Bronchial epithelial cell (primary cell): Measurements from ENCODE around the gene DHFR. TPM values are rescaled to one million over a fixed set of nuclear protein-coding genes. Genes with fewer than 3 reads are reported as not detected.

Source experiments
- DNase-seq: peaks from one replicate; pipeline ENCODE4 v3.0.0-alpha.2; 2010; ENCODE audit warnings: low read depth
- FAIRE-seq: peaks from 2 replicates; lab custom pipeline; 2011; peaks lifted over from hg19 to GRCh38; lab: Jason Lieb, UNC
- H3K27me3 ChIP-seq: 2 replicates; pipeline ENCODE4 v1.5.1; 2011; ENCODE audit warnings: low read length; ENCODE audit not compliant: control insufficient read depth, insufficient read depth
- H3K36me3 ChIP-seq: 2 replicates; pipeline ENCODE4 v1.5.1; 2011; ENCODE audit warnings: low read length; ENCODE audit not compliant: control insufficient read depth, insufficient read depth
- H3K4me3 ChIP-seq: 2 replicates; pipeline ENCODE4 v1.5.1; 2011; ENCODE audit warnings: mild to moderate bottlenecking, low read depth, low read length, control low read depth
- total RNA-seq: library from RNA; depleted of rRNA; stranded (reverse); fragments of >200 nt; gene quantifications from 2 replicates; pipeline ENCODE4 v1.2.1, GENCODE V29; 2014
- TF ChIP-seq, protein P1 (sequence below): IDR thresholded peaks from 2 replicates; pipeline ENCODE4 v1.5.1; 2011; ENCODE audit warnings: mild to moderate bottlenecking, moderate library complexity, low read length, control low read depth, inconsistent platforms; ENCODE audit not compliant: insufficient read depth, severe bottlenecking

DHFR gene
- total RNA-seq, 1 donor from 2014 or later: 1.8 TPM

DNA sequence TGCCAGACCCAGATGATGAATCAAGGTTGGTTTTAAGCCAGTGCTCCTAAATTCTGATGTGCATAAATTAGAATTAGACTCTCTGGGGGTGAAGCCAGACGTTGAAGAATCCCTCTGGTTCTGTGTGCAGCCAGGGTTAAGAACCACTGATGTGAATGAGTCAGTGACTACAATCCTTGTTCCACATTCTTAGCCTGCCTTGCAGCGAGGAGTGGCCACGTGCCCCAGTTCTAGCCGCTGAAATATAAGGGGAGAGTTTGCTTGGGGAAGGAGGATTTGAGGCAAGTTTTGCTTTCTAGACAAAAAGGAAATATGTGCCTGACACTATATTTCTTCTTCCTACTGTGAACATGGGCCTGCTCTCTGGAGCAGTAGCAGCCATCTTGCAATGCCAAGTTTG, 34.6 kb downstream of the DHFR start:
- Histone ChIP-seq H3K4me3 (no peak overlapping the region), H3K36me3 (no peaks in the 10 kb centered on the region), H3K27me3 (no peaks in the 10 kb centered on the region)
- FAIRE-seq (no peak), DNase-seq (no peak)
- TF ChIP-seq, protein P1, sequence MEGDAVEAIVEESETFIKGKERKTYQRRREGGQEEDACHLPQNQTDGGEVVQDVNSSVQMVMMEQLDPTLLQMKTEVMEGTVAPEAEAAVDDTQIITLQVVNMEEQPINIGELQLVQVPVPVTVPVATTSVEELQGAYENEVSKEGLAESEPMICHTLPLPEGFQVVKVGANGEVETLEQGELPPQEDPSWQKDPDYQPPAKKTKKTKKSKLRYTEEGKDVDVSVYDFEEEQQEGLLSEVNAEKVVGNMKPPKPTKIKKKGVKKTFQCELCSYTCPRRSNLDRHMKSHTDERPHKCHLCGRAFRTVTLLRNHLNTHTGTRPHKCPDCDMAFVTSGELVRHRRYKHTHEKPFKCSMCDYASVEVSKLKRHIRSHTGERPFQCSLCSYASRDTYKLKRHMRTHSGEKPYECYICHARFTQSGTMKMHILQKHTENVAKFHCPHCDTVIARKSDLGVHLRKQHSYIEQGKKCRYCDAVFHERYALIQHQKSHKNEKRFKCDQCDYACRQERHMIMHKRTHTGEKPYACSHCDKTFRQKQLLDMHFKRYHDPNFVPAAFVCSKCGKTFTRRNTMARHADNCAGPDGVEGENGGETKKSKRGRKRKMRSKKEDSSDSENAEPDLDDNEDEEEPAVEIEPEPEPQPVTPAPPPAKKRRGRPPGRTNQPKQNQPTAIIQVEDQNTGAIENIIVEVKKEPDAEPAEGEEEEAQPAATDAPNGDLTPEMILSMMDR: no peak

DNA sequence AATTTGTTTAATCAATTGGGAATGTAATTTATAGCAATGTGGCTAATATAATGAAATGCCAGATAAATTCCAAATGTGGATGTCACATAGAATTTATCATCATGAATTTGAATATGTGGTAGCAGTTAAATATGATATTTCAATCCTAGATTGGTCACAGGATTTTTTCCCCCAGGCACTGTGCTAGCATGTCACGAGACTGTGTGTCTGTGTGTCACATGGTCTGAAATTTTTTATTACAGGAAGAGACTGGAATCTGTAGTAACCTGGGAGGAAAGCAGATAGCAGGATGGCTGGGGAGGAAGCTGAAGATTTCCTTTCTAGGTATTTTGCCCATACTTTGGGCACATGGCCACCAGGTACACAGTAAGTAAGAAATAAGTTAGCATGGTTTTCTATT, 35.7 kb downstream of the DHFR start:
- H3K36me3 ChIP-seq: no peaks in the 10 kb centered on the region
- H3K27me3 ChIP-seq: no peaks in the 10 kb centered on the region
- no peak overlapping the region for H3K4me3 ChIP-seq
- FAIRE-seq (no peak), DNase-seq (no peak)
- TF ChIP-seq, protein P1: no peak

DNA sequence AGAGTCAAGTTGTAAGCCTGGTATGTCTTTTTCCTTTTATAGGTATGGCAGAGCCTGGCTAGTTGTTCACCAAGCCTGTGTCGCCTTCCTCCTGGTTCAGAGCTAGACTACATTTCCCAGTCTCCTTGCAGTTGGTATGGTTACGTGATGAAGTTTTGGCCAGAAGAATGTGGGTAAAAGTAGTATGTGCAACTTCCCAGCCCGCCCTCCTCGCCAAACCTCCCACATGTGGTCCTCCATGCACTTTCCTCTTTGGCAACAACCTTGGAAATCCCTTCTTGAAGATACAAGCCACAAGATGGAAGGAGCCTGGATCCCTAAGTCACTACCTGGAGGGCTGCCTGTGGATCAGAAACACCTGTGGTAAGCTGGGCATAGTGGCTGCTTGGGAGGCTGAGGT, 36.3 kb downstream of the DHFR start:
- no peak for FAIRE-seq
- no peaks in the 10 kb centered on the region for H3K36me3 ChIP-seq
- no peak overlapping the region for H3K4me3 ChIP-seq
- DNase-seq: no peak
- TF ChIP-seq, protein P1: no peak
- H3K27me3 ChIP-seq: no peaks in the 10 kb centered on the region

DNA sequence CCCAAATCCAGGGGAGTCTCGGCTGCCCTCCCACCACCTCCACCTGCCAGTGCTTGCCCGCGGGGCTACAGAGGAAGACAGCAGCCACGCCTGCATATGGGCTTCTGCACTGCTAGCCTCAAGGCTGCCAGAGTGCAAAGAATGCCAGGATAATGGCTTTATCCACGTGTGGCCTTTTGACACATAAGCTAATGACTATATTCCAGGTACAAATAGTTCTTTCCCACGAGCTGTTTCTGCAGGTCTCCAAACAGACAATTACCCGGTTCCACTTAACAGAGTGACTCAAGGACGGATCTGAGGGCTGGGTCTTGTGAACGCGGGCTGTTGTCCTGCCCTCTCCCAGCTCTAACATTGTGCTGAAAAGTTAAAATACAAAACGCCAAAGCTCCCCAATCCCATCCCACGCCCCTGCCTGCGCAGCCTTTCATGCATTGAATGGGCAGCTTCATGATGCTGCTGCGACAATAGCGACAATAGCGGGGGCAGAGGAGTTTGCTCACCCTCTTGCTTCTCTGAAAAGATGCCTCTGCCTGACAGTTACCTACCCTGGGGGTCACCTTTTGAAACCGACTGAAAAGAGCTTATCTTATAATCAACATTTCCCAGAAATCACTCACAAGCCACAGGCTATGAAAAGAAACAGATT, 39.4 kb downstream of the DHFR start:
- FAIRE-seq: no peak
- H3K4me3 ChIP-seq: no peak overlapping the region
- no peaks in the 10 kb centered on the region for H3K27me3 ChIP-seq
- no peak for DNase-seq
- TF ChIP-seq, protein P1: no peak
- no peaks in the 10 kb centered on the region for H3K36me3 ChIP-seq

DNA sequence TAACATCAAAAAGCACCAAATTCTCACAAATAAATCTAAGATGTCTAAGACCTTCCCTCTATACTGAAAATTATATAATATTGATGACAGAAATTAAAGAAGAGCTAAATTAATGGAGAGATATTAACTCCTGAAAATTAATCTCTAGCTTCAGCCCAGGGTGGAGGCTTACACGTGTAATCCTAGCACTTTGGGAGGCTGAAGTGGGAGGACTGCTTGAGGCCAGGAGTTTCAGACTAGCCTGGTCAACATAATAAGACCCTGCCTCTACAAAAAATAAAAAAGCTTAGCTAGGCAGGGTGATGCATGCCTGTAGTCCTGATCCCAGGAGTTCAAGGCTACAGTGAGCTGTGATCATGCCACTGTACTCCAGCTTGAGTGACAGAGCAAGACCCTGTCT, 45.1 kb downstream of the DHFR start:
- TF ChIP-seq, protein P1: no peak
- Histone ChIP-seq H3K36me3 (no peaks in the 10 kb centered on the region), H3K4me3 (no peak overlapping the region), H3K27me3 (no peaks in the 10 kb centered on the region)
- DNase-seq: no peak
- FAIRE-seq: no peak

DNA sequence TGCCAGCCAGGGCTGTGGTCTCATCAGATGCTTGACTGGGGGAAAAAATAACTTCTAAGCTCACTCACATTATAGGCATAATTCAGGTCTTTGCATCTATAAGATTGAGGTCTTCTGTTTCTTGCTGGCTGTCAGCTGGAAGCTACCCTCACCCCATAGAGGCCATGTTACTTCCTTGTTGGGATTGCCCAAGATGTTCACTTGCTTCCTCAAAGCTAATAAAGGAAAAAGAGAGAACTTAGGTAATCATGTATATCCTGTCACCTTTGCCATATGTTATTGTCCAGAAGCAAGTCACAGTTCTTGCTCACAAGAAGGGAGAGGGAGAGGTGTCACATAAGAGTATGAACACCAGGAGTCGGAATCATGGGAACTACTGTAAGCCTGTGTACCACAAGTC, 46.1 kb downstream of the DHFR start:
- no peaks in the 10 kb centered on the region for H3K36me3 ChIP-seq
- TF ChIP-seq, protein P1: no peak
- no peak for FAIRE-seq
- no peak overlapping the region for H3K4me3 ChIP-seq
- DNase-seq: no peak
- no peaks in the 10 kb centered on the region for H3K27me3 ChIP-seq
